Measurements from ENCODE around the gene PRR22.

PRR22 gene

GRCh38 chr19:5799247-5800241 is 15.0 kb upstream of the PRR22 start:
- peaks cover 55% of the 10 kb centered on the region for H3K4me1 ChIP-seq (ENCODE audit: control insufficient read depth, insufficient read depth, low read length)
- no peak overlapping the region for H3K9ac ChIP-seq (ENCODE audit: low read length)
- H3K27me3 ChIP-seq (ENCODE audit: control insufficient read depth, insufficient read depth, low read length): peaks cover 33% of the 10 kb centered on the region
- no peak overlapping the region for H3K4me3 ChIP-seq (ENCODE audit: low read length)
- H3K36me3 ChIP-seq (ENCODE audit: control insufficient read depth, insufficient read depth, low read length): no peaks in the 10 kb centered on the region
- no peaks in the 10 kb centered on the region for H3K9me3 ChIP-seq (ENCODE audit: control insufficient read depth, low read length)

- H3K4me3 ChIP-seq (ENCODE audit: low read length): no peak overlapping the region
- no peaks in the 10 kb centered on the region for H3K9me3 ChIP-seq (ENCODE audit: control insufficient read depth, low read length)
- no peak overlapping the region for H3K9ac ChIP-seq (ENCODE audit: low read length)
- peaks cover 45% of the 10 kb centered on the region for H3K4me1 ChIP-seq (ENCODE audit: control insufficient read depth, insufficient read depth, low read length)
- H3K27me3 ChIP-seq (ENCODE audit: control insufficient read depth, insufficient read depth, low read length): peaks cover 22% of the 10 kb centered on the region
- no peaks in the 10 kb centered on the region for H3K36me3 ChIP-seq (ENCODE audit: control insufficient read depth, insufficient read depth, low read length)
Measured at GRCh38 chr19:5798244-5798643, 13.7 kb upstream of the PRR22 start.

GRCh38 chr19:5795382-5795919 is 10.9 kb upstream of the PRR22 start:
- no peaks in the 10 kb centered on the region for H3K36me3 ChIP-seq (ENCODE audit: control insufficient read depth, insufficient read depth, low read length)
- peaks cover 22% of the 10 kb centered on the region for H3K4me1 ChIP-seq (ENCODE audit: control insufficient read depth, insufficient read depth, low read length)
- no peak overlapping the region for H3K9ac ChIP-seq (ENCODE audit: low read length)
- H3K9me3 ChIP-seq (ENCODE audit: control insufficient read depth, low read length): no peaks in the 10 kb centered on the region
- H3K27me3 ChIP-seq (ENCODE audit: control insufficient read depth, insufficient read depth, low read length): peaks cover under 1% of the 10 kb centered on the region
- no peak overlapping the region for H3K4me3 ChIP-seq (ENCODE audit: low read length)

- Histone ChIP-seq H3K4me1 (ENCODE audit: control insufficient read depth, insufficient read depth, low read length) (peaks cover 10% of the 10 kb centered on the region), H3K9me3 (ENCODE audit: control insufficient read depth, low read length) (no peaks in the 10 kb centered on the region), H3K27me3 (ENCODE audit: control insufficient read depth, insufficient read depth, low read length) (no peaks in the 10 kb centered on the region), H3K36me3 (ENCODE audit: control insufficient read depth, insufficient read depth, low read length) (no peaks in the 10 kb centered on the region), H3K4me3 (ENCODE audit: low read length) (no peak overlapping the region), H3K9ac (ENCODE audit: low read length) (no peak overlapping the region)
Measured at GRCh38 chr19:5793188-5793587, 8.6 kb upstream of the PRR22 start.

- no peaks in the 10 kb centered on the region for H3K9me3 ChIP-seq (ENCODE audit: control insufficient read depth, low read length)
- H3K36me3 ChIP-seq (ENCODE audit: control insufficient read depth, insufficient read depth, low read length): no peaks in the 10 kb centered on the region
- peaks cover 10% of the 10 kb centered on the region for H3K4me1 ChIP-seq (ENCODE audit: control insufficient read depth, insufficient read depth, low read length)
- no peak overlapping the region for H3K4me3 ChIP-seq (ENCODE audit: low read length)
- H3K9ac ChIP-seq (ENCODE audit: low read length): no peak overlapping the region
- H3K27me3 ChIP-seq (ENCODE audit: control insufficient read depth, insufficient read depth, low read length): no peaks in the 10 kb centered on the region
Measured at GRCh38 chr19:5792224-5792623, 7.7 kb upstream of the PRR22 start.

GRCh38 chr19:5790559-5791520 is 6.3 kb upstream of the PRR22 start, which contains the start of gene DUS3L:
DUS3L (minus strand) TSS chr19:5791163; CDS start chr19:5791141, 22 bp downstream.
- no peaks in the 10 kb centered on the region for H3K9me3 ChIP-seq (ENCODE audit: control insufficient read depth, low read length)

GRCh38 chr19:5789886-5790558 is 5.5 kb upstream of the PRR22 start:
- H3K4me3 ChIP-seq (ENCODE audit: low read length): peak overlapping the region; percentile 59
- no peaks in the 10 kb centered on the region for H3K9me3 ChIP-seq (ENCODE audit: control insufficient read depth, low read length)
- H3K9ac ChIP-seq (ENCODE audit: low read length): peak overlapping the region; percentile 27
- peaks cover 14% of the 10 kb centered on the region for H3K36me3 ChIP-seq (ENCODE audit: control insufficient read depth, insufficient read depth, low read length)
- peaks cover 10% of the 10 kb centered on the region for H3K4me1 ChIP-seq (ENCODE audit: control insufficient read depth, insufficient read depth, low read length)
- no peaks in the 10 kb centered on the region for H3K27me3 ChIP-seq (ENCODE audit: control insufficient read depth, insufficient read depth, low read length)

More at GRCh38 chr19:5790559-5791520, 6.3 kb upstream of the PRR22 start, which contains the start of gene DUS3L:
- Histone ChIP-seq H3K9ac (ENCODE audit: low read length) (peak within 1 kb of the TSS; percentile 66), H3K4me3 (ENCODE audit: low read length) (peak within 1 kb of the TSS; percentile 59), H3K27me3 (ENCODE audit: control insufficient read depth, insufficient read depth, low read length) (no peaks in the 10 kb centered on the region), H3K36me3 (ENCODE audit: control insufficient read depth, insufficient read depth, low read length) (peaks cover 12% of the 10 kb centered on the region), H3K4me1 (ENCODE audit: control insufficient read depth, insufficient read depth, low read length) (peaks cover 10% of the 10 kb centered on the region)

GRCh38 chr19:5789351-5789761 is 4.8 kb upstream of the PRR22 start:
- H3K9me3 ChIP-seq (ENCODE audit: control insufficient read depth, low read length): no peaks in the 10 kb centered on the region
- H3K4me1 ChIP-seq (ENCODE audit: control insufficient read depth, insufficient read depth, low read length): peaks cover 9% of the 10 kb centered on the region
- H3K9ac ChIP-seq (ENCODE audit: low read length): no peak overlapping the region
- H3K27me3 ChIP-seq (ENCODE audit: control insufficient read depth, insufficient read depth, low read length): no peaks in the 10 kb centered on the region
- H3K36me3 ChIP-seq (ENCODE audit: control insufficient read depth, insufficient read depth, low read length): peaks cover 14% of the 10 kb centered on the region
- H3K4me3 ChIP-seq (ENCODE audit: low read length): no peak overlapping the region

GRCh38 chr19:5788422-5788821 is 3.9 kb upstream of the PRR22 start:
- Histone ChIP-seq H3K27me3 (ENCODE audit: control insufficient read depth, insufficient read depth, low read length) (no peaks in the 10 kb centered on the region), H3K9ac (ENCODE audit: low read length) (no peak overlapping the region), H3K4me1 (ENCODE audit: control insufficient read depth, insufficient read depth, low read length) (peaks cover 7% of the 10 kb centered on the region), H3K4me3 (ENCODE audit: low read length) (no peak overlapping the region), H3K9me3 (ENCODE audit: control insufficient read depth, low read length) (no peaks in the 10 kb centered on the region), H3K36me3 (ENCODE audit: control insufficient read depth, insufficient read depth, low read length) (peaks cover 14% of the 10 kb centered on the region)

GRCh38 chr19:5787409-5788182 is 3.0 kb upstream of the PRR22 start:
- H3K27me3 ChIP-seq (ENCODE audit: control insufficient read depth, insufficient read depth, low read length): no peaks in the 10 kb centered on the region
- H3K4me1 ChIP-seq (ENCODE audit: control insufficient read depth, insufficient read depth, low read length): peaks cover 7% of the 10 kb centered on the region
- H3K36me3 ChIP-seq (ENCODE audit: control insufficient read depth, insufficient read depth, low read length): peaks cover 14% of the 10 kb centered on the region

More at GRCh38 chr19:5787409-5788182, 3.0 kb upstream of the PRR22 start:
- Histone ChIP-seq H3K9me3 (ENCODE audit: control insufficient read depth, low read length) (no peaks in the 10 kb centered on the region), H3K9ac (ENCODE audit: low read length) (no peak overlapping the region), H3K4me3 (ENCODE audit: low read length) (no peak overlapping the region)
